GM23338 (cell line): ENCODE measurements around the gene IL1A.

ENCODE experiments used
- CREB1 ChIP-seq: fragments of 250-450 bp; sonication (Bioruptor Pico); IDR thresholded peaks from 2 replicates; pipeline ENCODE4 v1.5.0; 2020; ENCODE audit warnings: low read depth, mild to moderate bottlenecking, moderate library complexity
- TF ChIP-seq, protein P1 (sequence below): fragments of 250-450 bp; sonication (Bioruptor Pico); IDR thresholded peaks from 2 replicates; pipeline ENCODE4 v1.5.0; 2020; ENCODE audit warnings: mild to moderate bottlenecking, moderate library complexity
- TF ChIP-seq, protein P2 (sequence below), 2 experiments: fragments of 200-600 bp in 1 of 2; sonication (generic) in 1 of 2; conservative IDR thresholded peaks; 2 replicates each; pipeline versions ENCODE4 v1.5.1 to v1.6.1; 2016 to 2017; ENCODE audit warnings: antibody characterized with exemption in 2 of 2, low read depth in 2 of 2, mild to moderate bottlenecking in 2 of 2, moderate library complexity in 1 of 2
- TF ChIP-seq, protein P3 (sequence below): IDR thresholded peaks from one replicate; pipeline ENCODE4 v1.6.1; 2018; ENCODE audit warnings: antibody characterized with exemption; ENCODE audit not compliant: unreplicated experiment

DNA sequence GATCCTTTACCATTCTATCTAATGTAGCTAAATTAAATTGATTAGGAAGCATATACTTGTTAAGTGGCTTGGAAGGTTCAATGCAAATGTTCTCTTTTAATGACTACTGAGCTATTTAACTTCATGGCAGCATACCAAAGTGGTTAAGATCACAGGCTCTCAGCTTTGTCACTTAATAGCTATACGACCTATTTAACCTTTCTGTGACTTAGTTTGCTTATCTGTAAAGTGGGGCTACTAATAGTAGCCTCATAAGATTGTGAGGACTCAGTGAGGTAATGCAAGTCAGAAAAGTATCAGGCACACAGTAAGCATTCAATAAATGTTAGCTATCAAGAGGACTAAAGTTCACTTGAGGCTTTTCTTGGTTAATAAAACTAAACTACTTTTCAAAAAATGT is 24.1 kb downstream of the IL1A start:
- TF ChIP-seq, protein P1, sequence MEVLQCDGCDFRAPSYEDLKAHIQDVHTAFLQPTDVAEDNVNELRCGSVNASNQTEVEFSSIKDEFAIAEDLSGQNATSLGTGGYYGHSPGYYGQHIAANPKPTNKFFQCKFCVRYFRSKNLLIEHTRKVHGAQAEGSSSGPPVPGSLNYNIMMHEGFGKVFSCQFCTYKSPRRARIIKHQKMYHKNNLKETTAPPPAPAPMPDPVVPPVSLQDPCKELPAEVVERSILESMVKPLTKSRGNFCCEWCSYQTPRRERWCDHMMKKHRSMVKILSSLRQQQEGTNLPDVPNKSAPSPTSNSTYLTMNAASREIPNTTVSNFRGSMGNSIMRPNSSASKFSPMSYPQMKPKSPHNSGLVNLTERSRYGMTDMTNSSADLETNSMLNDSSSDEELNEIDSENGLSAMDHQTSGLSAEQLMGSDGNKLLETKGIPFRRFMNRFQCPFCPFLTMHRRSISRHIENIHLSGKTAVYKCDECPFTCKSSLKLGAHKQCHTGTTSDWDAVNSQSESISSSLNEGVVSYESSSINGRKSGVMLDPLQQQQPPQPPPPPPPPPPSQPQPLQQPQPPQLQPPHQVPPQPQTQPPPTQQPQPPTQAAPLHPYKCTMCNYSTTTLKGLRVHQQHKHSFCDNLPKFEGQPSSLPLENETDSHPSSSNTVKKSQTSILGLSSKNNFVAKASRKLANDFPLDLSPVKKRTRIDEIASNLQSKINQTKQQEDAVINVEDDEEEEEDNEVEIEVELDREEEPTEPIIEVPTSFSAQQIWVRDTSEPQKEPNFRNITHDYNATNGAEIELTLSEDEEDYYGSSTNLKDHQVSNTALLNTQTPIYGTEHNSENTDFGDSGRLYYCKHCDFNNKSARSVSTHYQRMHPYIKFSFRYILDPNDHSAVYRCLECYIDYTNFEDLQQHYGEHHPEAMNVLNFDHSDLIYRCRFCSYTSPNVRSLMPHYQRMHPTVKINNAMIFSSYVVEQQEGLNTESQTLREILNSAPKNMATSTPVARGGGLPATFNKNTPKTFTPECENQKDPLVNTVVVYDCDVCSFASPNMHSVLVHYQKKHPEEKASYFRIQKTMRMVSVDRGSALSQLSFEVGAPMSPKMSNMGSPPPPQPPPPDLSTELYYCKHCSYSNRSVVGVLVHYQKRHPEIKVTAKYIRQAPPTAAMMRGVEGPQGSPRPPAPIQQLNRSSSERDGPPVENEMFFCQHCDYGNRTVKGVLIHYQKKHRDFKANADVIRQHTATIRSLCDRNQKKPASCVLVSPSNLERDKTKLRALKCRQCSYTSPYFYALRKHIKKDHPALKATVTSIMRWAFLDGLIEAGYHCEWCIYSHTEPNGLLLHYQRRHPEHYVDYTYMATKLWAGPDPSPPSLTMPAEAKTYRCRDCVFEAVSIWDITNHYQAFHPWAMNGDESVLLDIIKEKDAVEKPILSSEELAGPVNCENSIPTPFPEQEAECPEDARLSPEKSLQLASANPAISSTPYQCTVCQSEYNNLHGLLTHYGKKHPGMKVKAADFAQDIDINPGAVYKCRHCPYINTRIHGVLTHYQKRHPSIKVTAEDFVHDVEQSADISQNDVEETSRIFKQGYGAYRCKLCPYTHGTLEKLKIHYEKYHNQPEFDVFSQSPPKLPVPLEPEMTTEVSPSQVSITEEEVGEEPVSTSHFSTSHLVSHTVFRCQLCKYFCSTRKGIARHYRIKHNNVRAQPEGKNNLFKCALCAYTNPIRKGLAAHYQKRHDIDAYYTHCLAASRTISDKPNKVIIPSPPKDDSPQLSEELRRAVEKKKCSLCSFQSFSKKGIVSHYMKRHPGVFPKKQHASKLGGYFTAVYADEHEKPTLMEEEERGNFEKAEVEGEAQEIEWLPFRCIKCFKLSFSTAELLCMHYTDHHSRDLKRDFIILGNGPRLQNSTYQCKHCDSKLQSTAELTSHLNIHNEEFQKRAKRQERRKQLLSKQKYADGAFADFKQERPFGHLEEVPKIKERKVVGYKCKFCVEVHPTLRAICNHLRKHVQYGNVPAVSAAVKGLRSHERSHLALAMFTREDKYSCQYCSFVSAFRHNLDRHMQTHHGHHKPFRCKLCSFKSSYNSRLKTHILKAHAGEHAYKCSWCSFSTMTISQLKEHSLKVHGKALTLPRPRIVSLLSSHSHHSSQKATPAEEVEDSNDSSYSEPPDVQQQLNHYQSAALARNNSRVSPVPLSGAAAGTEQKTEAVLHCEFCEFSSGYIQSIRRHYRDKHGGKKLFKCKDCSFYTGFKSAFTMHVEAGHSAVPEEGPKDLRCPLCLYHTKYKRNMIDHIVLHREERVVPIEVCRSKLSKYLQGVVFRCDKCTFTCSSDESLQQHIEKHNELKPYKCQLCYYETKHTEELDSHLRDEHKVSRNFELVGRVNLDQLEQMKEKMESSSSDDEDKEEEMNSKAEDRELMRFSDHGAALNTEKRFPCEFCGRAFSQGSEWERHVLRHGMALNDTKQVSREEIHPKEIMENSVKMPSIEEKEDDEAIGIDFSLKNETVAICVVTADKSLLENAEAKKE (CRISPR knock-in tag), result no peak
- TF ChIP-seq CREB1, result no peak
- TF ChIP-seq, protein P2, sequence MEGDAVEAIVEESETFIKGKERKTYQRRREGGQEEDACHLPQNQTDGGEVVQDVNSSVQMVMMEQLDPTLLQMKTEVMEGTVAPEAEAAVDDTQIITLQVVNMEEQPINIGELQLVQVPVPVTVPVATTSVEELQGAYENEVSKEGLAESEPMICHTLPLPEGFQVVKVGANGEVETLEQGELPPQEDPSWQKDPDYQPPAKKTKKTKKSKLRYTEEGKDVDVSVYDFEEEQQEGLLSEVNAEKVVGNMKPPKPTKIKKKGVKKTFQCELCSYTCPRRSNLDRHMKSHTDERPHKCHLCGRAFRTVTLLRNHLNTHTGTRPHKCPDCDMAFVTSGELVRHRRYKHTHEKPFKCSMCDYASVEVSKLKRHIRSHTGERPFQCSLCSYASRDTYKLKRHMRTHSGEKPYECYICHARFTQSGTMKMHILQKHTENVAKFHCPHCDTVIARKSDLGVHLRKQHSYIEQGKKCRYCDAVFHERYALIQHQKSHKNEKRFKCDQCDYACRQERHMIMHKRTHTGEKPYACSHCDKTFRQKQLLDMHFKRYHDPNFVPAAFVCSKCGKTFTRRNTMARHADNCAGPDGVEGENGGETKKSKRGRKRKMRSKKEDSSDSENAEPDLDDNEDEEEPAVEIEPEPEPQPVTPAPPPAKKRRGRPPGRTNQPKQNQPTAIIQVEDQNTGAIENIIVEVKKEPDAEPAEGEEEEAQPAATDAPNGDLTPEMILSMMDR (conservative IDR thresholded peaks at IDR 0.05; ENCODE audit: low read depth in 2 of 2), result no peak
- TF ChIP-seq, protein P3, sequence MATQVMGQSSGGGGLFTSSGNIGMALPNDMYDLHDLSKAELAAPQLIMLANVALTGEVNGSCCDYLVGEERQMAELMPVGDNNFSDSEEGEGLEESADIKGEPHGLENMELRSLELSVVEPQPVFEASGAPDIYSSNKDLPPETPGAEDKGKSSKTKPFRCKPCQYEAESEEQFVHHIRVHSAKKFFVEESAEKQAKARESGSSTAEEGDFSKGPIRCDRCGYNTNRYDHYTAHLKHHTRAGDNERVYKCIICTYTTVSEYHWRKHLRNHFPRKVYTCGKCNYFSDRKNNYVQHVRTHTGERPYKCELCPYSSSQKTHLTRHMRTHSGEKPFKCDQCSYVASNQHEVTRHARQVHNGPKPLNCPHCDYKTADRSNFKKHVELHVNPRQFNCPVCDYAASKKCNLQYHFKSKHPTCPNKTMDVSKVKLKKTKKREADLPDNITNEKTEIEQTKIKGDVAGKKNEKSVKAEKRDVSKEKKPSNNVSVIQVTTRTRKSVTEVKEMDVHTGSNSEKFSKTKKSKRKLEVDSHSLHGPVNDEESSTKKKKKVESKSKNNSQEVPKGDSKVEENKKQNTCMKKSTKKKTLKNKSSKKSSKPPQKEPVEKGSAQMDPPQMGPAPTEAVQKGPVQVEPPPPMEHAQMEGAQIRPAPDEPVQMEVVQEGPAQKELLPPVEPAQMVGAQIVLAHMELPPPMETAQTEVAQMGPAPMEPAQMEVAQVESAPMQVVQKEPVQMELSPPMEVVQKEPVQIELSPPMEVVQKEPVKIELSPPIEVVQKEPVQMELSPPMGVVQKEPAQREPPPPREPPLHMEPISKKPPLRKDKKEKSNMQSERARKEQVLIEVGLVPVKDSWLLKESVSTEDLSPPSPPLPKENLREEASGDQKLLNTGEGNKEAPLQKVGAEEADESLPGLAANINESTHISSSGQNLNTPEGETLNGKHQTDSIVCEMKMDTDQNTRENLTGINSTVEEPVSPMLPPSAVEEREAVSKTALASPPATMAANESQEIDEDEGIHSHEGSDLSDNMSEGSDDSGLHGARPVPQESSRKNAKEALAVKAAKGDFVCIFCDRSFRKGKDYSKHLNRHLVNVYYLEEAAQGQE, result no peak
